Measurements from ENCODE around the gene TCERG1L.

The TCERG1L gene

DNA sequence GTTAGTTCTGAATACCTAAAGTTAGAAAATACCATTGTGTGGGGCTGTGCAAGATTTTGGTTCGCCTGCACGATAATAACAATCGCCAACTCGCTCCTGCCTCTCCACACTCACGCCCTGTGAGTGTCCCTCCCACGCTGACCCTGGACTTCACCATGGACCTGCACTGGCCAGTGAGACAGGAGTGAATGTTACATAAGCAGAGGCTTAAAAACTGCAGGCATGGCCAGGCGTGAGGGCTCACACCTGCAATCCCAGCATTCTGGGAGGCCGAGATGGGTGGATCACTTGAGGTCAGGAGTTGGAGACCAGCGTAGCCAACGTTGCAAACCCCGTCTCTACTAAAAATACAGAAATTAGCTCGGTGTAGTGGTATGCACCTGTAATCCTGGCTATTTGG lies 68.4 kb downstream of the TCERG1L start:
- H3K27ac ChIP-seq = no peak overlapping the region
- no peaks in the 10 kb centered on the region for H3K79me2 ChIP-seq (ENCODE audit: insufficient read depth, low read depth)
- H4K20me1 ChIP-seq (ENCODE audit: insufficient read depth) = no peaks in the 10 kb centered on the region
- no peaks in the 10 kb centered on the region for H3K36me3 ChIP-seq (ENCODE audit: insufficient read depth)
- no peak overlapping the region for H2AFZ ChIP-seq (ENCODE audit: low read depth)
- no peaks in the 10 kb centered on the region for H3K4me1 ChIP-seq (ENCODE audit: low read depth, poor library complexity, severe bottlenecking)
- no peak overlapping the region for H3K9ac ChIP-seq
- no peak overlapping the region for H3K4me2 ChIP-seq
- no peak overlapping the region for H3K4me3 ChIP-seq (IDR thresholded peaks at IDR 0.05; ENCODE audit: insufficient read depth, low read depth, low read length)
- H3K27me3 ChIP-seq (ENCODE audit: insufficient read depth, low read depth) = no peaks in the 10 kb centered on the region
- TF ChIP-seq, protein P1, sequence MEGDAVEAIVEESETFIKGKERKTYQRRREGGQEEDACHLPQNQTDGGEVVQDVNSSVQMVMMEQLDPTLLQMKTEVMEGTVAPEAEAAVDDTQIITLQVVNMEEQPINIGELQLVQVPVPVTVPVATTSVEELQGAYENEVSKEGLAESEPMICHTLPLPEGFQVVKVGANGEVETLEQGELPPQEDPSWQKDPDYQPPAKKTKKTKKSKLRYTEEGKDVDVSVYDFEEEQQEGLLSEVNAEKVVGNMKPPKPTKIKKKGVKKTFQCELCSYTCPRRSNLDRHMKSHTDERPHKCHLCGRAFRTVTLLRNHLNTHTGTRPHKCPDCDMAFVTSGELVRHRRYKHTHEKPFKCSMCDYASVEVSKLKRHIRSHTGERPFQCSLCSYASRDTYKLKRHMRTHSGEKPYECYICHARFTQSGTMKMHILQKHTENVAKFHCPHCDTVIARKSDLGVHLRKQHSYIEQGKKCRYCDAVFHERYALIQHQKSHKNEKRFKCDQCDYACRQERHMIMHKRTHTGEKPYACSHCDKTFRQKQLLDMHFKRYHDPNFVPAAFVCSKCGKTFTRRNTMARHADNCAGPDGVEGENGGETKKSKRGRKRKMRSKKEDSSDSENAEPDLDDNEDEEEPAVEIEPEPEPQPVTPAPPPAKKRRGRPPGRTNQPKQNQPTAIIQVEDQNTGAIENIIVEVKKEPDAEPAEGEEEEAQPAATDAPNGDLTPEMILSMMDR (conservative IDR thresholded peaks at IDR 0.05; ENCODE audit: low read depth, low read length) = no peak

DNA sequence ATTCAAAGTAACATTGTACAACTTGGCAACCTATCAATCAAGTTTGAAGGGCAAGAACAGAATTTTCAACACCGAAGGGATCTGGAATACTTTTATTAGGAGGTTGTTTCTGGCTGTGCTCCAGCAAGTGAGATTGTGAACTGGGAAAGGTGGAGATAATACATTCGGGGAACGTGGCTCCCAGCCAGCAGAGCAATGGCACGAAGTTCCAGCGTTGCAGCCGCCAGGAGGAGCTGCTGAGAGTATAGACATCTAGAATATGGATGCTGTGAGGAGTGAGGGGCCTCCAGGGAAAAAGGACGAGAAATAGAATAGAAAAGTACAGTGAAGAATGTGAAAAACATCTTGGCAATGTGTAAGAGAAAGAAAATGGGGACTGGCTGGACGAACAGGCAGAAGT lies 69.5 kb downstream of the TCERG1L start:
- Histone ChIP-seq H3K4me3 (IDR thresholded peaks at IDR 0.05; ENCODE audit: insufficient read depth, low read depth, low read length) (no peak overlapping the region), H2AFZ (ENCODE audit: low read depth) (no peak overlapping the region), H4K20me1 (ENCODE audit: insufficient read depth) (no peaks in the 10 kb centered on the region), H3K79me2 (ENCODE audit: insufficient read depth, low read depth) (no peaks in the 10 kb centered on the region), H3K27ac (no peak overlapping the region), H3K27me3 (ENCODE audit: insufficient read depth, low read depth) (no peaks in the 10 kb centered on the region), H3K36me3 (ENCODE audit: insufficient read depth) (no peaks in the 10 kb centered on the region), H3K4me2 (no peak overlapping the region), H3K4me1 (ENCODE audit: low read depth, poor library complexity, severe bottlenecking) (no peaks in the 10 kb centered on the region), H3K9ac (no peak overlapping the region)
- TF ChIP-seq, protein P1 (conservative IDR thresholded peaks at IDR 0.05; ENCODE audit: low read depth, low read length) = 0 out of 2 replicates have a peak, but pooled peaks have one; percentile 19

DNA sequence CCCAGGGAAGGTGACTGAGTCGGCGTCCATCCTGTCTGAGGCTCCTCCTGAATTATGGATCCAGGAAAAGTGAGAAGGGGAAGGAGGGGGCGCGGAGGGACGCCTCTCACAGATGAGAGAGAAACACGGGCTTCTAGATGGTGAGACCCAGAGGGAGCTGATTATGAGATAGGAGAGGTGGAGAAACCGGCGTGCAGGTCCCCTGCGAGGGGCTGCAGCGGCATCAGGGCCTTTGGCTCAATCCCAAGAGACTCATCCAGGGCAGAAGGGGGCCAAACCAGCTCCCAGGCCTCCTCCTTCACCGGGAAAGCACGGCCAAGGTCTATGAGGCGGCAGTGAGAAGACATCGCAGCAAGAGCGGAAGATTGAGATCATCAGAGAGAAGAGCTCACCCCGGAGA lies 70.8 kb downstream of the TCERG1L start:
- no peaks in the 10 kb centered on the region for H3K79me2 ChIP-seq (ENCODE audit: insufficient read depth, low read depth)
- TF ChIP-seq, protein P1 (conservative IDR thresholded peaks at IDR 0.05; ENCODE audit: low read depth, low read length) = no peak
- no peaks in the 10 kb centered on the region for H3K4me1 ChIP-seq (ENCODE audit: low read depth, poor library complexity, severe bottlenecking)
- no peaks in the 10 kb centered on the region for H3K36me3 ChIP-seq (ENCODE audit: insufficient read depth)
- H3K4me2 ChIP-seq = no peak overlapping the region
- no peak overlapping the region for H2AFZ ChIP-seq (ENCODE audit: low read depth)
- no peaks in the 10 kb centered on the region for H4K20me1 ChIP-seq (ENCODE audit: insufficient read depth)
- H3K27me3 ChIP-seq (ENCODE audit: insufficient read depth, low read depth) = no peaks in the 10 kb centered on the region
- H3K4me3 ChIP-seq (IDR thresholded peaks at IDR 0.05; ENCODE audit: insufficient read depth, low read depth, low read length) = no peak overlapping the region
- H3K27ac ChIP-seq = no peak overlapping the region
- no peak overlapping the region for H3K9ac ChIP-seq

DNA sequence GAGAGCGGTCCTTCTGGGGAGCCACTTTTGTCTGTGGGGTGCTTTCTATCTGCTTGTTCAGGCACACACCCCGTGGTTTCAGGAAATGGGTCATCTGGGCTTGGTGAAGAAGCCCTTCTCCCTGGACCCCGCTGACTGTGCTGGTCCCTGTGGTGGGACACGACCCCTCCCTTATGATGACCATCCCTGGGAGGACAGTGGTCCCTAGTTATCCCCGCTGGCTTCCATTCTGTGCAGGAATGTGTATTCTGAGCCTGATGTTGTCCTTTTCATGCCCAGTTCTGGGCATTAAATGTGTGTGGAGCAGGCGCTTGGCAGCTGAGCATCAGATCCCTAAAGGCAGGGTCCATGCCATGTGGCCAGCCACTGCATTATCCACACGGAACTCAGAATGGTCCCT lies 71.6 kb downstream of the TCERG1L start:
- H3K4me2 ChIP-seq = no peak overlapping the region
- H3K27me3 ChIP-seq (ENCODE audit: insufficient read depth, low read depth) = no peaks in the 10 kb centered on the region
- H3K4me3 ChIP-seq (IDR thresholded peaks at IDR 0.05; ENCODE audit: insufficient read depth, low read depth, low read length) = no peak overlapping the region
- TF ChIP-seq, protein P1 (conservative IDR thresholded peaks at IDR 0.05; ENCODE audit: low read depth, low read length) = no peak
- no peak overlapping the region for H3K9ac ChIP-seq
- no peaks in the 10 kb centered on the region for H4K20me1 ChIP-seq (ENCODE audit: insufficient read depth)
- no peak overlapping the region for H2AFZ ChIP-seq (ENCODE audit: low read depth)
- H3K27ac ChIP-seq = no peak overlapping the region
- H3K4me1 ChIP-seq (ENCODE audit: low read depth, poor library complexity, severe bottlenecking) = no peaks in the 10 kb centered on the region
- H3K79me2 ChIP-seq (ENCODE audit: insufficient read depth, low read depth) = no peaks in the 10 kb centered on the region
- H3K36me3 ChIP-seq (ENCODE audit: insufficient read depth) = no peaks in the 10 kb centered on the region

Measured in KMS-11 (cell line).